ENCODE measurements around the gene HOXC4.
A peak's percentile ranks its signal among the peaks of the same experiment; 100 is the strongest.

Gene HOXC4

GRCh38 chr12:54015018-54015931 is 38.4 kb upstream of the HOXC4 start:
- DNase-seq (ENCODE audit: extremely low read depth in 1 of 2, low read depth in 1 of 2) = no peak

DNA sequence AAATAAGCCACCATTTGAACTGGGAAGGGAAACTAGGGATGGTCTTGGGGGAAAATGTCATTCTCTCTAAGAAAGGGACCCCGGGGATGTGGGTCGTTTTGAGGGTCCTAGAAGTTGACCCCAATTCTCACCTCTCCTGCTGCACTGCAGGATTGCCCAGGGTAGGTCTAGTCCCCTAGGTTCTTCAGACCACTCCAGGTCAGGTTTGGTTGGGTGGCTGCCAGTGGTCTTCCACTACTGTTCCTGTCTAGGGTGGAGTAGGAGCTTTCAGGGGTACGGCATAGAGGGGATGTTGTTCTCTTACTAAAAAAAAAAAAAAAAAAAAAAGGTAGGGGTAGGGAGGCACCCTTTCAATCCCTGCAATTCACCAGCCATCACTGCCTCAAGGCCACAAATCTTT is 37.6 kb upstream of the HOXC4 start:
- no peak for DNase-seq (ENCODE audit: extremely low read depth in 1 of 2, low read depth in 1 of 2)

GRCh38 chr12:54016478-54016964 is 37.1 kb upstream of the HOXC4 start:
- DNase-seq (ENCODE audit: extremely low read depth in 1 of 2, low read depth in 1 of 2) = no peak

- DNase-seq (ENCODE audit: extremely low read depth in 1 of 2, low read depth in 1 of 2) = no peak
Measured at GRCh38 chr12:54017027-54017788, 36.4 kb upstream of the HOXC4 start.

GRCh38 chr12:54017878-54018467 is 35.7 kb upstream of the HOXC4 start:
- DNase-seq (ENCODE audit: extremely low read depth in 1 of 2, low read depth in 1 of 2) = peak; percentile 47 to 54

GRCh38 chr12:54018468-54018984 is 35.1 kb upstream of the HOXC4 start:
- DNase-seq (ENCODE audit: extremely low read depth in 1 of 2, low read depth in 1 of 2) = no peak

DNA sequence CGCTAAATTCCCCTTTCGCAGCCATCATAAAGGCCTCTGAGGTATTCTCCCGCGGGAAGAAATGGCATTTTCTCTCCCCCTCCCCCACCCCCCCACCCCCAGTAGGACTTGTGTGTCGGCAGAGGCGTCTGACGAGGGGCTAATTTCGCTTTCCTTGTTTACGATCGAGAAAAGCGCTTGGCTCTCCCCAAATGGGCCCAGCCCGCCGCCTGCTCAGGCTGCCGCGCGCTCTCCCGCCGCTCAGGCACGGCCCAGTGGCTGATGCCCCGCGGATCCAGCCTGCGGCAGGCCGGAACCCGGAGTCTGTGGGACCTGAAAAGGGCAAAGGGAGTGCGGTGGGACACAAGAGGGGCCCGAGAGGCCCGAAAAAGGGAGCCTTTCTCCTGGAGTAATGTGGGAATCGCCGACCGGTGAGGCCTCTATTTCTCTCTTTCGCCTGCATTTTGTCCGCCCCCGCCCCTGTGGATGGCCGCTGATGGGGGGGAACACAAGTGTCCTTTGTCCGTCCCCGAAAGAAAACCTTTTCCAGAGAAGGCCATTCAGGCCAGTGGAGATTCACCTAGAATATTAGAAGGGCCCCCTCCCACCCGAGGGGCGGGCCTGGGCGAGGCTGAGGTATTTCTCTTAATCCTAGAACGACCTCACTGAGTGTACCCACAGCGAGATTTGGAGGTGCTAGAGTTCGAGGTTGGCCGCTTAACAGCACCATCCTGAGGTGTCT is 34.4 kb upstream of the HOXC4 start:
- DNase-seq (ENCODE audit: extremely low read depth in 1 of 2, low read depth in 1 of 2) = no peak

- DNase-seq (ENCODE audit: extremely low read depth in 1 of 2, low read depth in 1 of 2) = no peak
Measured at GRCh38 chr12:54019924-54020590, 33.6 kb upstream of the HOXC4 start.

DNA sequence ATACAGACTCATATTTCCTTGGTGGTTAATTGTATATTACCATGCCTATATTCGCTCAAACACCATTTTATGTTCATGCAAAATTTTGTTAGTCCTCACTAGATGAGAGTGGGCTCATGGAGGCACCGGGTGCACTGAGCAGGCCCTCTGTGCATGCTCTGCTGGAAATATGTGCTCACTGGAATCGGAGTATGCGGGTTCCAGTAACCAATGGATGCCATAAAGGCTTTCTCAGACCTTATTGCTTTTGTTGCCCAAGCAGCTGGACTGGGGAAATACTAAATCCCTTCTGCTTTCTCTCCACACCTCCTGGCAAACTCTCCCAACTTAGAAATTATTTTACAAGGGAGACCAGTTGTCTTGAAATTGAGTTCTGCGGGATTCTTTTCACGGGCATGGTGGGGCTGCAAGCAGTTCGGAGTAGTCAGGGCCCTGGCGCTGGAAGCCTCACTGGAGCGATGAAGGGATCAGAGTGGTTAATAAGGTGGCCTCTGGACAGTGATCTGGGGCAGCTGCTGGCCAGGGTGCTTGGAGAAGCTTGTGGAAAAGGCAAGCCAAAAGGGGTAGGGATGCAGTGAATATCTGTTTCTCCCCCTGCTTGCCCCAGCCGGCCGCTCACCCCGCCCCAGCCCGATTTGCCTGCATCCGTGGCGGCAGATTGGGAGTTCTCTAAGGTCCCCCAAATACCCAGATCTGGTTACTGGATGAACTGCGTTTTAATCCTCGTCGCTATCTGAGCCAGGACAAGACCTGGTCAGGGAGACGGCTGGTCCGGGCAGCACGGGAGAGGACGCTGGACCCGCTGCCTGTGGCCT is 32.8 kb upstream of the HOXC4 start:
- no peak for DNase-seq (ENCODE audit: extremely low read depth in 1 of 2, low read depth in 1 of 2)

DNA sequence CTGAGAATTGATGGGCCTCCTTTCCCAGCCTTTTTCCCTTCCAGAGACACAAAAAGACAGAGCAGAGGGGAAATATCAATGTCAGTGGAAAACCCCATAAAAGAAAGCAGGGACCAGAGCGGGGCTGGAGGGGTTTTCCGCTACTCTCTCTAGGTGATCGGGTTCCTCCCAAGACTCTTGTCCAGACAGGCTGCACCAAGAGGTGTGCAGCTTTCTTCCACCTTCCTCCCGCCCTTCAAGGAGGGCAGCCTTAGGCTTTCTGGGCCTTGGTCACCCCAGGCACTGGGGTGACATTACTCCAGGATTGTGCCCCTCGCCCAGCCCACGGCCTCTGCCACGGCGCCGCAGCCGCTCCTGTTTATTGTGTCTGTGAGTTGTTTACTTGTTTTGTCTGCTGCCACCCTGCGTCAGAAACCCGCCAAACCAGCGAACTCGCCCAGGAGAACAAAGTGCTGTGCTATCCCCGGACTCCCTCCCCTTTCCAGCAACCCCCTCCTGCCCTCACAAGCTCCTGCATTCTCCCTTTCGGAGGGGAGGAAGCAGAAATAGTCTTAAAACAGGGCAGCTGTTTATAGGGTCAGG is 32.1 kb upstream of the HOXC4 start:
- DNase-seq (ENCODE audit: extremely low read depth in 1 of 2, low read depth in 1 of 2) = no peak

DNA sequence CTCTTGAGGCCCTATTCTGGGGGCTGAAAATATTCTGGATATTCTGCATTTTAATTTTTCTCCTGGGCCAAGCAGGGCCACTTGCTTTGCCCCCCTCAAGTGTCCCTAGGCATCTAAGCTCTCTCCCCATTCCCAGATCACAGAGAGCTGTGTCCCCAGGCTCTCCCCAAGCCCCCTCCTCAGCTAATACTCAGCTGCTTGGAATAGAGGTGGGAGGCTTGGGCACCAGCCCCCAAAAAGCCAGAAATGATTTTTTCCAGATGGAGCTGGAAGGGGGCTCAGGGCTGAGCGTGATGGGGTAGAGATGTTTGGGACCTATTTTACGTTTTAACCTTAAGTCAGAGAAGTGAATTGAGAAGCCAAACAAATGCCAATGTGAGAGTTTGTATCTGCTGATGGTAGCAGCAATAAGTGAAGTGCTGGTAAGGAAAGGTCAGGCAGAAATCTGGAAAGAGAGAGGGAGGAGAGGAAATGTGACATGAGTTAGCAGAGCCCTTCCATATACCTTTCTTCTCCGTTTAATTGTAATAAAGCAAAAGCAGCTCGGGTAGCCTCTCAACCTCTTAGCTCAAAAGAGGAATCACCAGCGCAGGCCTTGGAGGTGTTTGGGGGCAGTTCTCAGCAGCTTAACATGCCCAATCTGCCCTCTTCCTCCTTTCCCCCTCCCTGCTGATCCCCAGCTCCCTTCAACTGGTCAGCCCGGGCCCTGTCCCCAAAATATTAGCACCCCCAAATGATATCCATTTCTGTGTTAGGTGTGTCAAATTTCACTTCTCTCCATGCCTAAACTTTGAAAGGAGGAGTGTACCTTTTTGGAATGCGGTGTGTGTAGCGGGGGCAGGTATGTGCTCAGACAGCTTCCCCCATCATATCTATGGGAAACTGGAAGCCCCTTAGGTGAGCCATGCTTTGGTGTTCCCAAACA is 30.4 kb upstream of the HOXC4 start:
- DNase-seq (ENCODE audit: extremely low read depth in 1 of 2, low read depth in 1 of 2) = no peak

GRCh38 chr12:54024127-54024526 is 29.5 kb upstream of the HOXC4 start:
- no peak for DNase-seq (ENCODE audit: extremely low read depth in 1 of 2, low read depth in 1 of 2)

- DNase-seq (ENCODE audit: extremely low read depth in 1 of 2, low read depth in 1 of 2) = no peak
Measured at GRCh38 chr12:54024581-54025305, 28.9 kb upstream of the HOXC4 start.

GRCh38 chr12:54025499-54026405 is 27.9 kb upstream of the HOXC4 start:
- no peak for DNase-seq (ENCODE audit: extremely low read depth in 1 of 2, low read depth in 1 of 2)

DNA sequence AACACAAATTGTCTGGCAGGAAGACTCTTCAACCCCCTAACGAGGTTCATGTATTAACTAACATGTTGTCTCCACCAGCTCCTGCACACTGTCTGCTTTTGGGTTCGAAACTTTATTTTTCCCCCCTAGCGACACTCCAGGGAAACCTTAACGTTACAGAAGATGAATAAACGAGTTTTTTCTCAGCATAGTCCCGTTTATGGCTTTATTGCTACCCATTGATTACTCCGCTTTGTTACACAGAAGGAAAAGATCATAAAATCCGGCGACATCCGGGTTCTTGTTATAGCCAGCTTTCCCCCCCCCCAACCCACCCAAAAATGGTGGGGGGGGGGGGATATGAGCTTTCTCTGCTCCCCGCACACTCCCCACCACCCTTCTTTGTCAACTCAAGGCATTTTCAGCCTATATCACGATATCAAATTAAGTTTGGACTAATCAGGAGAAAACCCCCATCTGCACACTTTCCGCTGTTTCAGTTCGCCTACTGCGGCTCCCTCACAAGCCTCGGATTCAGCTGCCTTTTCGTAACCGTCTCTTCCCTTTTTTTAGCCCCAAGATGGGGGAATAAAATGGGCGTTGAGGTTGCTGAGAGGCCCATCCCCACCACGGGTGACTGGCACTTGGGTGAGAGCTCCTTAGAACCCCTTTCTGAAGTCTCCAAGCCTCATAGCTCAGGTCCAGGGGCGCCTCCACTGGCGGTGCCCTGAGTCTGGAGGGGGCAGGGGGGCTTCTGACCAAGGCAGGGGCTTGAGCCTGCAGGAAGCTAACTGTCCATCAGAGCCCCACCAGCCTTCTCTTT is 26.8 kb upstream of the HOXC4 start:
- no peak for DNase-seq (ENCODE audit: extremely low read depth in 1 of 2, low read depth in 1 of 2)

Measured in stimulated activated CD8-positive, alpha-beta memory T cell treated with anti-CD3 and anti-CD28 coated beads, Interleukin-7, amount 100 ng/mL, for 48 hours (primary cell).